ENCODE measurements around the gene F11. TPM values are rescaled to one million over a fixed set of nuclear protein-coding genes. Genes with fewer than 3 reads are reported as not detected.

Gene F11
- total RNA-seq, 1 experiment from 2014 or later = not detected

DNA sequence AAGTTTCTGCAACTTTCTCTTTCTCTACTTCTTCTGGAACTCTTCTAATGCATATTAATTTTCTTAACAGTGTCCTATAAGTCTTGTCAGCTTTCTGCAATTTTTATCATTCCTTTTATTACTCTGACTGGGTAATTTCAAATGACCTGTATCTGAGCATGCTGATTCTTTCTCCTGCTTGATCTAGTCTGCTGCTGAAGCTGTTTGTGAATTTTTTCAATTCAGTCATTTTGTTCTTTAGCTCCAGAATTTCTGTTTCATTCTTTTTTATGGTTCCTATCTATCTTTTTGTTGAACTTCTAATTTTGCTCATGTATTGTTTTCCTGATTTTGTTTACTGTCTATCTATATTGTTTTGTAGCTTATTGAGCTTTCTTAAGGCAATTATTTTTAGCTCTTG is 40.1 kb upstream of the F11 start:
- no peak overlapping the region for H3K4me3 Mint-ChIP-seq (ENCODE audit: unreplicated experiment)
- TF ChIP-seq, protein P1, sequence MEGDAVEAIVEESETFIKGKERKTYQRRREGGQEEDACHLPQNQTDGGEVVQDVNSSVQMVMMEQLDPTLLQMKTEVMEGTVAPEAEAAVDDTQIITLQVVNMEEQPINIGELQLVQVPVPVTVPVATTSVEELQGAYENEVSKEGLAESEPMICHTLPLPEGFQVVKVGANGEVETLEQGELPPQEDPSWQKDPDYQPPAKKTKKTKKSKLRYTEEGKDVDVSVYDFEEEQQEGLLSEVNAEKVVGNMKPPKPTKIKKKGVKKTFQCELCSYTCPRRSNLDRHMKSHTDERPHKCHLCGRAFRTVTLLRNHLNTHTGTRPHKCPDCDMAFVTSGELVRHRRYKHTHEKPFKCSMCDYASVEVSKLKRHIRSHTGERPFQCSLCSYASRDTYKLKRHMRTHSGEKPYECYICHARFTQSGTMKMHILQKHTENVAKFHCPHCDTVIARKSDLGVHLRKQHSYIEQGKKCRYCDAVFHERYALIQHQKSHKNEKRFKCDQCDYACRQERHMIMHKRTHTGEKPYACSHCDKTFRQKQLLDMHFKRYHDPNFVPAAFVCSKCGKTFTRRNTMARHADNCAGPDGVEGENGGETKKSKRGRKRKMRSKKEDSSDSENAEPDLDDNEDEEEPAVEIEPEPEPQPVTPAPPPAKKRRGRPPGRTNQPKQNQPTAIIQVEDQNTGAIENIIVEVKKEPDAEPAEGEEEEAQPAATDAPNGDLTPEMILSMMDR (IDR thresholded peaks at IDR 0.05; ENCODE audit: unreplicated experiment) = no peak
- no peak overlapping the region for H3K27ac Mint-ChIP-seq (ENCODE audit: low read depth, unreplicated experiment)
- no peaks in the 10 kb centered on the region for H3K27me3 Mint-ChIP-seq (ENCODE audit: insufficient read depth, unreplicated experiment)
- H3K4me1 Mint-ChIP-seq (ENCODE audit: insufficient read depth, unreplicated experiment) = no peaks in the 10 kb centered on the region
- no peaks in the 10 kb centered on the region for H3K36me3 Mint-ChIP-seq (ENCODE audit: insufficient read depth, unreplicated experiment)
- intact Hi-C loops (cut with micrococcal nuclease) = no loop called here
- POLR2A ChIA-PET = no interaction called here
- DNase-seq (ENCODE audit: unreplicated experiment) = no peak
- CTCF ChIA-PET = interaction anchor here (0.6 kb wide), 1 partner anchor 1961 kb away, joined by 4 read pairs; no protein-coding TSS in a partner anchor
- no TSS peak for BruUV-seq (replicated peaks)
- peaks cover 9% of the 10 kb centered on the region for H3K9me3 Mint-ChIP-seq (ENCODE audit: unreplicated experiment)

DNA sequence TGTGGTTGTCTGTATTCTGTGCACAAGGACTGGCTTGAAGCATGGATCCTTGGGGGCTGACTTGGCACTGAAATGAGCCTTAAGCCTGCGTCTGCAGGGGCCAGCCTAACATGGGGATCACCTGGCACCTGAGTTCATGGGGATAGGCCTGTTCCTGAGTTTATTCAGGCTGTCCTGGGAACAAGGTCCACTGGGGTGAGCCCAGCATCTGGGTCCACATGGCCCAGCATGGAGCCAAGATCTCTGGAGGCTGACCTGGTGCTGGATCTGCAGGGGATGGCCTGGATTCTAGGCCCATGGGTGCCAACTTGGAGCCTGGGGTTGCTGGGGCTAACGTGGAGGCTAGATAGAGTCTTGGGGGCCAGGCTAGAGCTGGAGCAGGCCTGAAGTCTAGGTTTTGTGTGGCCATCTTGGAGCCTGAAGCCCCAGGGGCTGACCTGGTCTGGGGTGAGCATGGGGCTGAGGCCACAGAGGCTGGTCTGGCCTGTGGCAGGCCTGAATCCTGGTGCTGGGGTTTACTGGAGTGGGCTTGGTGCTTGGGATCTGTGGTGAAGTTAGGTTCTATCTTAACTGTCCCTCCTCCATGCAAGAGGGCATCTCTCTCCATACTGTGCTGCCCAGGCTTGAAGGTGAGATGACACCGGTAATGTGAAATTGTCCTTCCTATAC is 39.3 kb upstream of the F11 start:
- ChIA-PET CTCF (no interaction called here), POLR2A (no interaction called here)
- TF ChIP-seq, protein P1 (IDR thresholded peaks at IDR 0.05; ENCODE audit: unreplicated experiment) = no peak
- BruUV-seq (replicated peaks) = no TSS peak
- no peaks in the 10 kb centered on the region for H3K27me3 Mint-ChIP-seq (ENCODE audit: insufficient read depth, unreplicated experiment)
- no peak overlapping the region for H3K4me3 Mint-ChIP-seq (ENCODE audit: unreplicated experiment)
- no peaks in the 10 kb centered on the region for H3K36me3 Mint-ChIP-seq (ENCODE audit: insufficient read depth, unreplicated experiment)
- H3K27ac Mint-ChIP-seq (ENCODE audit: low read depth, unreplicated experiment) = no peak overlapping the region
- intact Hi-C loops (cut with micrococcal nuclease) = no loop called here
- no peaks in the 10 kb centered on the region for H3K4me1 Mint-ChIP-seq (ENCODE audit: insufficient read depth, unreplicated experiment)
- peaks cover 9% of the 10 kb centered on the region for H3K9me3 Mint-ChIP-seq (ENCODE audit: unreplicated experiment)
- no peak for DNase-seq (ENCODE audit: unreplicated experiment)

DNA sequence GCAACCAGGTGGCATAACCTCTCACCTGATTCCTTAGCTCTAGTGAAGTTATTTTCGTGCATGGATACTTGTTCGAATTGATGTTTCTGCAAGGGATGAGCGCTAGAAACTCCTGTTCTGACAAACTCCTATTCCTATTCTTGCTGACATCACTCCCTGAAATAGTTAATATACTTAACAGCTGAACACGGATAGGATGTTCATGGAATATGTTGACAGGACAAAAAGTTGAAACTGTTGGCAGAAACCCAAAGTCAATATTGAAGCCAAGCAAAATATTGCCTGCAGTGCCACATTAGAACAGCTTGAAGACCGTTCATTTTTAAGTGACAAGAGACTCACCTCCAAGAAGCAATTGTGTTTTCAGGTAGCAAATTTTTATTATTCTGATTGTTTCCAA is 38.8 kb upstream of the F11 start, which contains the start of gene KLKB1:
TSS of gene KLKB1 (plus strand) at position 287 of the 400 bp plus-strand sequence. CDS start 689 bp downstream, outside the sequence.
- peaks cover 9% of the 10 kb centered on the region for H3K9me3 Mint-ChIP-seq (ENCODE audit: unreplicated experiment)
- peak; percentile 38 for DNase-seq (ENCODE audit: unreplicated experiment)
- CTCF ChIA-PET = no interaction called here
- H3K4me3 Mint-ChIP-seq (ENCODE audit: unreplicated experiment) = no peak within 1 kb of the TSS
- TF ChIP-seq, protein P1 (IDR thresholded peaks at IDR 0.05; ENCODE audit: unreplicated experiment) = no peak
- H3K36me3 Mint-ChIP-seq (ENCODE audit: insufficient read depth, unreplicated experiment) = no peaks in the 10 kb centered on the region
- BruUV-seq (replicated peaks) = no TSS peak
- no peaks in the 10 kb centered on the region for H3K27me3 Mint-ChIP-seq (ENCODE audit: insufficient read depth, unreplicated experiment)
- H3K27ac Mint-ChIP-seq (ENCODE audit: low read depth, unreplicated experiment) = no peak within 1 kb of the TSS
- intact Hi-C loops (cut with micrococcal nuclease) = no loop called here
- POLR2A ChIA-PET = interaction anchor here (0.6 kb wide), 1 partner anchor 668 kb away, joined by 3 read pairs; no protein-coding TSS in a partner anchor
- H3K4me1 Mint-ChIP-seq (ENCODE audit: insufficient read depth, unreplicated experiment) = no peaks in the 10 kb centered on the region

DNA sequence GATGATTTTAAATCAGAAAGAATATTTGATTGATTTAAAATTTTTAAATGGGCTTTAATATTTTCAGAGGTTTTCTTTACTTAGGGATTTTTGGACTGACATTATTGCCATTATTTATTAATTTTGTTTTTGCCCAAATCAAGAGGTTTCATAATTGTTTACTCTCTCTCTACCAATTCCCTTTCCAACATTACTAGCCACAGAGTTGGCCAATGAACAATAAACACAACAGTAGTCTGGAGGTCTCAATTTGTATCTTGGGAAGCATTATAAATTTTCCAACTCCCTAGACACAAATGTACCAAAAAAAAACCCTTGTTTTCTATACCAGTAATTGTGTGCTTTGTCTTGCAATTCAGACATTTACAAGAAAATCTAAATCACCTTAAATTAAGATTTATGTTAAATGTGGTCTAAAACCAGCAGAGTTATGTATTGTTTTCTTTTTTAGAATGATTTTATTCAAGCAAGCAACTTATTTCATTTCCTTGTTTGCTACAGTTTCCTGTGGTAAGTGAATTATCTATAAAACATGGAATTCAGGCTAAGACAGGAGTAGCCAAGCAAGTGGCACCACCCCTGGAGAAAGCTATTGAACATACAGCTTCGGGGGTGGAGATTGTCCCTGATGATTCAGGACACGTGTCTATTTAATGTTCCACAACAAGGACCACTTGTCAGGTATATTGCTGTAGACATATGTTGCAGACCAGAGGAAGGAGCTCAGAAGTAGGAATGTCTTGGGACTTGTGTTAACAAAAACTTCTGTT is 38.1 kb upstream of the F11 start:
- Mint-ChIP-seq H3K27ac (ENCODE audit: low read depth, unreplicated experiment) (no peak overlapping the region), H3K4me3 (ENCODE audit: unreplicated experiment) (no peak overlapping the region), H3K4me1 (ENCODE audit: insufficient read depth, unreplicated experiment) (no peaks in the 10 kb centered on the region), H3K36me3 (ENCODE audit: insufficient read depth, unreplicated experiment) (no peaks in the 10 kb centered on the region), H3K27me3 (ENCODE audit: insufficient read depth, unreplicated experiment) (no peaks in the 10 kb centered on the region), H3K9me3 (ENCODE audit: unreplicated experiment) (peaks cover 9% of the 10 kb centered on the region)
- TF ChIP-seq, protein P1 (IDR thresholded peaks at IDR 0.05; ENCODE audit: unreplicated experiment) = no peak
- intact Hi-C loops (cut with micrococcal nuclease) = no loop called here
- POLR2A ChIA-PET = interaction anchor here (0.6 kb wide), 1 partner anchor 669 kb away, joined by 3 read pairs; no protein-coding TSS in a partner anchor
- CTCF ChIA-PET = interaction anchor here (0.8 kb wide), 1 partner anchor 21 kb away, joined by 3 read pairs; no protein-coding TSS in a partner anchor
- no TSS peak for BruUV-seq (replicated peaks)
- no peak for DNase-seq (ENCODE audit: unreplicated experiment)
